ENCODE data around the gene GGCT. TPM values are rescaled to one million over a fixed set of nuclear protein-coding genes. Genes with fewer than 3 reads are reported as not detected.
"Not testable (repeated sequence)": the region's sequence is repeated elsewhere in the genome, so short reads cannot be mapped to it uniquely, and the experiment has no call there.

The GGCT gene
- total and polyA plus RNA-seq, 10 donors: 13.8 to 53.0 (median 24.5) TPM

GRCh38 chr7:30510124-30511075, 5.8 kb upstream of the GGCT start:
- no peak for DNase-seq
- peak; percentile 47 to 89 (median 79) for TF ChIP-seq CTCF (IDR thresholded peaks at IDR 0.05 in 8 of 11, conservative IDR thresholded peaks at IDR 0.05 in 3 of 11)
- no peak for TF ChIP-seq POLR2AphosphoS5 (IDR thresholded peaks at IDR 0.05)
- no peak for TF ChIP-seq POLR2A (IDR thresholded peaks at IDR 0.05)
- no peak overlapping the region for H3K4me3 ChIP-seq
- H3K9me3 ChIP-seq: peaks cover 0 to 6% (median 2%) of the 10 kb centered on the region in 8 donors
- intact Hi-C loops (cut with DNase I; ENCODE audit: low total_unique reads): no loop called here
- H3K27me3 ChIP-seq (replicated peaks in 1 of 7): no peaks in the 10 kb centered on the region
- 57 to 71% (median 66%) methylated on average over 4 of the region's 4 CpGs for WGBS, 5 donors
- H3K27ac ChIP-seq: no peak overlapping the region
- H3K36me3 ChIP-seq: no peaks in the 10 kb centered on the region
- peaks cover 0 to 14% (median 3%) of the 10 kb centered on the region in 6 donors for H3K4me1 ChIP-seq

GRCh38 chr7:30509171-30509857, 4.7 kb upstream of the GGCT start:
- peaks cover 0 to 20% (median 8%) of the 10 kb centered on the region in 6 donors for H3K4me1 ChIP-seq
- H3K27ac ChIP-seq; DNase-seq; H3K27me3 ChIP-seq (replicated peaks in 1 of 7); H3K4me3 ChIP-seq; intact Hi-C loops (cut with DNase I; ENCODE audit: low total_unique reads); H3K9me3 ChIP-seq; H3K36me3 ChIP-seq: not testable (repeated sequence)
- 70 to 85% (median 79%) methylated on average over 9 of the region's 9 CpGs for WGBS, 5 donors

- H3K36me3 ChIP-seq; H3K4me3 ChIP-seq; H3K9me3 ChIP-seq; H3K27me3 ChIP-seq (replicated peaks in 1 of 7); intact Hi-C loops (cut with DNase I; ENCODE audit: low total_unique reads); DNase-seq; H3K27ac ChIP-seq: not testable (repeated sequence)
- H3K4me1 ChIP-seq: peaks cover 0 to 39% (median 26%) of the 10 kb centered on the region in 6 donors
- 95 to 98% (median 97%) methylated on average over 9 of the region's 9 CpGs for WGBS, 5 donors
Measured at GRCh38 chr7:30507346-30507900, 2.8 kb upstream of the GGCT start.

DNA sequence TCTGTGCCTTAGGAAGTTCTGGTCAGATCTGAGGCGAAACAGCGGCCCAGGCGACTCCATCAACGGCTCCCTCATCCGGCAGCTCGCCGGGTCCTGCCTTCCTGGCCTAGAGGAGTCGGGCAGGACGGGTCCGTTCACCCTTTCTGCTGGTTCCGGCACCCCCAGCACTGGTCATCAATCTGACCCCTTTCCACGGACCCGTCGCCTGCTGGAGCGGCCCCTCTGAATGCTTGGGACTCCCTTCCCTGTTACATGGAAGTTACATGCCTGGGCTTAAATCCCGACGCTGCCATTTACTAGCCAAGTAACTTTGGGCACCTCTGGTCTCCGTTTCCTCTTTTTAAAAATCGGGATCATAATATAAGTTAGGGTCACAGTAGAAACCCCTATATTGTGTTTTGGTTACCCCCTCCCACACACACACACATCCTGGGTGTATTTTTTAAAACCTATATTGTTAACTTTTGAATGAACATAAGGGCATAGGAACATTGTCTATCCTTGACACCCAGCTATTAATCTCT, 607 bp upstream of the GGCT start:
- H3K36me3 ChIP-seq: peaks cover 0 to 6% (median 0%) of the 10 kb centered on the region in 6 donors
- TF ChIP-seq POLR2A (IDR thresholded peaks at IDR 0.05): no peak
- TF ChIP-seq CTCF (IDR thresholded peaks at IDR 0.05 in 8 of 11, conservative IDR thresholded peaks at IDR 0.05 in 3 of 11): peak in 1 of 11 experiments; percentile 4
- no peak for TF ChIP-seq POLR2AphosphoS5 (IDR thresholded peaks at IDR 0.05)
- peaks cover 0 to 57% (median 28%) of the 10 kb centered on the region in 6 donors for H3K4me1 ChIP-seq
- DNase-seq: no peak
- WGBS, 5 donors: 11 to 24% (median 13%) methylated on average over 9 to 19 of the region's 19 CpGs
- intact Hi-C loops (cut with DNase I; ENCODE audit: low total_unique reads): no loop called here
- peak overlapping the region; percentile 81 to 99 (median 91) for H3K4me3 ChIP-seq
- no peaks in the 10 kb centered on the region for H3K27me3 ChIP-seq (replicated peaks in 1 of 7)
- H3K27ac ChIP-seq: peak overlapping the region; percentile 81 to 91 (median 87)
- H3K9me3 ChIP-seq: peaks cover 0 to 6% (median 2%) of the 10 kb centered on the region in 8 donors

Measured in spleen (tissue), 11 donors.